Adrenal gland (tissue), 5 donors: ENCODE results near the gene KBTBD3.

Experiments
- POLR2A ChIP-seq, 2 donors: fragments of 450-650 bp; IDR thresholded peaks; one replicate each; pipeline ENCODE4 v1.6.1; 2017; ENCODE audit warnings: antibody characterized with exemption in 2 of 2, mild to moderate bottlenecking in 2 of 2, moderate library complexity in 1 of 2
- TF ChIP-seq, protein P1 (sequence below), 6 experiments: fragments of 450-650 bp in 4 of 6; fragments of 200-600 bp in 2 of 6; sonication (generic) in 1 of 6; IDR thresholded peaks; 1 replicate in 5 of 6; 2 replicates in 1 of 6; pipeline versions ENCODE4 v1.5.1 to v1.8.0; 2016 to 2021; ENCODE audit warnings: antibody characterized with exemption in 6 of 6, mild to moderate bottlenecking in 2 of 6, moderate library complexity in 1 of 6
- donor health status: DM: no; HTN: no; CAD: no.

GRCh38 chr11:106047631-106048030 is 29.5 kb downstream of the KBTBD3 start:
- TF ChIP-seq, protein P1, sequence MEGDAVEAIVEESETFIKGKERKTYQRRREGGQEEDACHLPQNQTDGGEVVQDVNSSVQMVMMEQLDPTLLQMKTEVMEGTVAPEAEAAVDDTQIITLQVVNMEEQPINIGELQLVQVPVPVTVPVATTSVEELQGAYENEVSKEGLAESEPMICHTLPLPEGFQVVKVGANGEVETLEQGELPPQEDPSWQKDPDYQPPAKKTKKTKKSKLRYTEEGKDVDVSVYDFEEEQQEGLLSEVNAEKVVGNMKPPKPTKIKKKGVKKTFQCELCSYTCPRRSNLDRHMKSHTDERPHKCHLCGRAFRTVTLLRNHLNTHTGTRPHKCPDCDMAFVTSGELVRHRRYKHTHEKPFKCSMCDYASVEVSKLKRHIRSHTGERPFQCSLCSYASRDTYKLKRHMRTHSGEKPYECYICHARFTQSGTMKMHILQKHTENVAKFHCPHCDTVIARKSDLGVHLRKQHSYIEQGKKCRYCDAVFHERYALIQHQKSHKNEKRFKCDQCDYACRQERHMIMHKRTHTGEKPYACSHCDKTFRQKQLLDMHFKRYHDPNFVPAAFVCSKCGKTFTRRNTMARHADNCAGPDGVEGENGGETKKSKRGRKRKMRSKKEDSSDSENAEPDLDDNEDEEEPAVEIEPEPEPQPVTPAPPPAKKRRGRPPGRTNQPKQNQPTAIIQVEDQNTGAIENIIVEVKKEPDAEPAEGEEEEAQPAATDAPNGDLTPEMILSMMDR (IDR thresholded peaks at IDR 0.05) = no peak
- no peak for TF ChIP-seq POLR2A (IDR thresholded peaks at IDR 0.05)
